Hepatocyte (in vitro differentiated cells): ENCODE data around the gene AURKA. TPM values are rescaled to one million over a fixed set of nuclear protein-coding genes. Genes with fewer than 3 reads are reported as not detected.

ENCODE experiments used
- DNase-seq: peaks from one replicate; pipeline ENCODE4 v3.0.0-alpha.2; 2016; ENCODE audit warnings: low spot score
- H2AFZ ChIP-seq: fragments of 200-600 bp; sonication (generic); 2 replicates; pipeline ENCODE4 v1.6.0; 2016; ENCODE audit warnings: antibody characterized with exemption, mild to moderate bottlenecking
- H3K27ac ChIP-seq: fragments of 200-600 bp; sonication (generic); 2 replicates; pipeline ENCODE4 v1.5.1; 2016; ENCODE audit warnings: mild to moderate bottlenecking
- H3K27me3 ChIP-seq: fragments of 200-600 bp; sonication (generic); 2 replicates; pipeline ENCODE4 v1.6.1; 2016
- H3K36me3 ChIP-seq: fragments of 200-600 bp; sonication (generic); replicated peaks from 2 replicates; pipeline ENCODE4 v1.5.1; 2016; ENCODE audit warnings: low read depth; ENCODE audit not compliant: insufficient read depth
- H3K4me1 ChIP-seq: fragments of 200-600 bp; sonication (generic); 2 replicates; pipeline ENCODE4 v1.5.1; 2016; ENCODE audit warnings: mild to moderate bottlenecking, moderate library complexity; ENCODE audit not compliant: insufficient read depth
- H3K4me2 ChIP-seq: fragments of 200-600 bp; sonication (generic); 2 replicates; pipeline ENCODE4 v1.6.0; 2016
- H3K4me3 ChIP-seq: fragments of 200-600 bp; sonication (generic); 2 replicates; pipeline ENCODE4 v1.5.1; 2016; ENCODE audit warnings: mild to moderate bottlenecking
- H3K79me2 ChIP-seq: fragments of 200-600 bp; sonication (generic); 2 replicates; pipeline ENCODE4 v1.6.0; 2017; ENCODE audit warnings: mild to moderate bottlenecking
- H3K9me2 ChIP-seq: fragments of 200-600 bp; sonication (generic); replicated peaks from 2 replicates; pipeline ENCODE4 v1.6.0; 2017; ENCODE audit warnings: mild to moderate bottlenecking; ENCODE audit not compliant: insufficient read depth
- H3K9me3 ChIP-seq: fragments of 200-600 bp; sonication (generic); 2 replicates; pipeline ENCODE4 v1.5.1; 2016; ENCODE audit warnings: low read depth, mild to moderate bottlenecking
- H4K20me1 ChIP-seq: fragments of 200-600 bp; sonication (generic); 2 replicates; pipeline ENCODE4 v1.6.0; 2016; ENCODE audit warnings: mild to moderate bottlenecking; ENCODE audit not compliant: insufficient read depth, poor library complexity, severe bottlenecking
- EZH2 ChIP-seq: fragments of 200-600 bp; sonication (generic); IDR thresholded peaks from 2 replicates; pipeline ENCODE4 v1.6.1; 2016; ENCODE audit warnings: antibody characterized with exemption, mild to moderate bottlenecking, borderline replicate concordance
- EZH2phosphoT487 ChIP-seq: fragments of 200-600 bp; sonication (generic); IDR thresholded peaks from one replicate; pipeline ENCODE4 v1.6.1; 2018; ENCODE audit warnings: antibody characterized with exemption, mild to moderate bottlenecking, low read depth, moderate library complexity; ENCODE audit not compliant: unreplicated experiment, severe bottlenecking
- WGBS: methylation state at CpG from one replicate; pipeline ENCODE4 v1.1.6; 2016; ENCODE audit warnings: low lambda C conversion rate; ENCODE audit errors: missing lambda C conversion rate; 5-methylcytosine and 5-hydroxymethylcytosine counted together
- polyA plus RNA-seq: library from polyadenylated mRNA; unstranded; fragments of >200 nt; fragmentation: Nextera tagmentation; extraction: Ambion mirVana; gene quantifications from 2 replicates; pipeline ENCODE4 v1.2.1, GENCODE V29; 2016
- total RNA-seq: library from RNA; depleted of rRNA; stranded (reverse); fragments of >200 nt; gene quantifications from 2 replicates; pipeline ENCODE4 v1.2.3, GENCODE V29; 2014
- TF ChIP-seq, protein P1 (sequence below): fragments of 200-600 bp; sonication (generic); IDR thresholded peaks from 2 replicates; pipeline ENCODE4 v1.5.1; 2016; ENCODE audit warnings: antibody characterized with exemption, mild to moderate bottlenecking; ENCODE audit not compliant: poor library complexity

The AURKA gene
- total and polyA plus RNA-seq, 2 experiments from 2014 or later = 13.4 to 16.9 TPM

DNA sequence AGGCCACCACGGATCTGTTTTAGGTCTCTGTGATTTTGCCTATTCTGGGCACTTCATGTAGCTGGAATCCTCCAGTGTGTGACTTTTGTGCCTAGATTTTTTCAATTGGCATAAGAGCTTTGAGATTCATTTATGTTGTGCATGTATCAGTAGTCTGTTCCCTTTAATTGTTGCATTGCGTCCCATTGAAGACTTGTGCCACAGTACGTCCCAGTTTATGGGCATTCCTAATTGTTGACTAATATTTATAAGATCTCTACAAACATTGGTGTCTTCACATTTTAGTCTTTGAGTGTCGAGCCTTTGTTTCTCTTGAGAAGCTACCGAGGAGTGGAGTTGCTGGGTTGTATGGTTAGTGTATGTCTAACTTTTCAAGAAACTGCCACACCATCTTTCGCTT is 33.9 kb downstream of the AURKA start:
- Histone ChIP-seq H3K9me3 (no peaks in the 10 kb centered on the region), H3K4me2 (peak overlapping the region; percentile 90), H3K27me3 (no peaks in the 10 kb centered on the region), H3K27ac (no peak overlapping the region), H2AFZ (peak overlapping the region; percentile 61), H3K4me1 (peaks cover 13% of the 10 kb centered on the region), H3K79me2 (peaks cover 25% of the 10 kb centered on the region), H3K36me3 (no peaks in the 10 kb centered on the region), H3K4me3 (no peak overlapping the region), H4K20me1 (peaks cover 3% of the 10 kb centered on the region), H3K9me2 (no peaks in the 10 kb centered on the region)
- WGBS = 65% methylated on average over 6 of the region's 6 CpGs
- no peak for TF ChIP-seq EZH2
- TF ChIP-seq, protein P1, sequence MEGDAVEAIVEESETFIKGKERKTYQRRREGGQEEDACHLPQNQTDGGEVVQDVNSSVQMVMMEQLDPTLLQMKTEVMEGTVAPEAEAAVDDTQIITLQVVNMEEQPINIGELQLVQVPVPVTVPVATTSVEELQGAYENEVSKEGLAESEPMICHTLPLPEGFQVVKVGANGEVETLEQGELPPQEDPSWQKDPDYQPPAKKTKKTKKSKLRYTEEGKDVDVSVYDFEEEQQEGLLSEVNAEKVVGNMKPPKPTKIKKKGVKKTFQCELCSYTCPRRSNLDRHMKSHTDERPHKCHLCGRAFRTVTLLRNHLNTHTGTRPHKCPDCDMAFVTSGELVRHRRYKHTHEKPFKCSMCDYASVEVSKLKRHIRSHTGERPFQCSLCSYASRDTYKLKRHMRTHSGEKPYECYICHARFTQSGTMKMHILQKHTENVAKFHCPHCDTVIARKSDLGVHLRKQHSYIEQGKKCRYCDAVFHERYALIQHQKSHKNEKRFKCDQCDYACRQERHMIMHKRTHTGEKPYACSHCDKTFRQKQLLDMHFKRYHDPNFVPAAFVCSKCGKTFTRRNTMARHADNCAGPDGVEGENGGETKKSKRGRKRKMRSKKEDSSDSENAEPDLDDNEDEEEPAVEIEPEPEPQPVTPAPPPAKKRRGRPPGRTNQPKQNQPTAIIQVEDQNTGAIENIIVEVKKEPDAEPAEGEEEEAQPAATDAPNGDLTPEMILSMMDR = no peak
- TF ChIP-seq EZH2phosphoT487 = no peak
- DNase-seq = no peak

- Histone ChIP-seq H3K79me2 (no peaks in the 10 kb centered on the region), H2AFZ (no peak overlapping the region), H3K27ac (no peak overlapping the region), H3K4me2 (no peak overlapping the region), H3K9me3 (no peaks in the 10 kb centered on the region), H3K36me3 (no peaks in the 10 kb centered on the region), H3K4me1 (no peaks in the 10 kb centered on the region), H3K4me3 (no peak overlapping the region), H4K20me1 (no peaks in the 10 kb centered on the region), H3K9me2 (no peaks in the 10 kb centered on the region), H3K27me3 (no peaks in the 10 kb centered on the region)
- WGBS = 93% methylated on average over 4 of the region's 4 CpGs
- TF ChIP-seq EZH2phosphoT487 (no peak), EZH2 (no peak)
- TF ChIP-seq, protein P1 = no peak
- DNase-seq = no peak
These were observed 38.7 kb downstream of the AURKA start for GRCh38 chr20:56353356-56353755.

DNA sequence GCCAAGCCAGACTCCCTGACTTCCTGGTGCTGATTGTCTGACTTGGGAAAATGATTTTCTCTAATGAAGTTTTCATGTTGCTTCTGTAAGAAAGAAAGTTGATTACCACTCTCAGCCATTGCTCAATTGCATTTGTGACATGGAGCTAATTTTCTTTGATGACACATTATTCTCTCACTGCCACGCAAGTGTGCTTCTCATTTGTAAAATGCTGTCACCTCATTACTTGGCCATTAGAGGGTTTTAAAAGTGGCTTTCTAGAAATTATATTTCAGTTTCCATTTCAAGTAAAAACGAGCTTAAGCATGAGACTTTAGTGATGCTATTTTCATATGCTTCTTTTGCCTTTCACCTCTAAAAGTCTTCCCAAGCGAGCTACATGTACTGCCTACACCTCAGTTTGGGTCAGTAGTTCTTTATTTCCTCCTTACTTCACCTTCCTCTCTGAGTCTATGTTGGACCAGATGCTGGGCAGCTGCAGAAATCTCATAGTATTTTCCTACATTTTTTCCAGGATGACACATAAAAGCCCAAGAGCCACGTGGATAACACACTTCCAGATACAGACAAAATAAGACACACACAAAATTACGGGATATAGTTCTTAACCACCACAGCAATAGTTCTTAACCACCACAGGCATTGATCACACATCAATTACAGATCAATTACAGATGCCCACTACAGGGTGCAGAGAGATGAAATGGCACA is 39.5 kb downstream of the AURKA start:
- no peak overlapping the region for H3K4me3 ChIP-seq
- no peaks in the 10 kb centered on the region for H4K20me1 ChIP-seq
- H3K36me3 ChIP-seq = no peaks in the 10 kb centered on the region
- H2AFZ ChIP-seq = no peak overlapping the region
- no peaks in the 10 kb centered on the region for H3K4me1 ChIP-seq
- H3K79me2 ChIP-seq = no peaks in the 10 kb centered on the region
- no peak overlapping the region for H3K4me2 ChIP-seq
- TF ChIP-seq EZH2phosphoT487 (no peak), EZH2 (no peak)
- TF ChIP-seq, protein P1 = no peak
- H3K27ac ChIP-seq = no peak overlapping the region
- no peaks in the 10 kb centered on the region for H3K9me2 ChIP-seq
- WGBS = 68% methylated on average over 5 of the region's 5 CpGs
- no peak for DNase-seq
- no peaks in the 10 kb centered on the region for H3K9me3 ChIP-seq
- H3K27me3 ChIP-seq = no peaks in the 10 kb centered on the region
